HG02840 (cell line): ENCODE data around the gene SRSF6.
A peak's percentile ranks its signal among the peaks of the same experiment; 100 is the strongest.
"Not testable (repeated sequence)": the region's sequence is repeated elsewhere in the genome, so short reads cannot be mapped to it uniquely, and the experiment has no call there.

ENCODE experiments used
- ATAC-seq: cut with Tn5 transposase; IDR thresholded peaks from one replicate; pipeline ENCODE4 v1.9.1; 2021; ENCODE audit warnings: mild to moderate bottlenecking, moderate library complexity, moderate number of reproducible peaks; ENCODE audit not compliant: unreplicated experiment, low FRiP score

SRSF6 gene

GRCh38 chr20:43448431-43448747 is 9.3 kb upstream of the SRSF6 start:
- not testable (repeated sequence) for ATAC-seq

GRCh38 chr20:43448748-43449535 is 8.8 kb upstream of the SRSF6 start:
- no peak for ATAC-seq

DNA sequence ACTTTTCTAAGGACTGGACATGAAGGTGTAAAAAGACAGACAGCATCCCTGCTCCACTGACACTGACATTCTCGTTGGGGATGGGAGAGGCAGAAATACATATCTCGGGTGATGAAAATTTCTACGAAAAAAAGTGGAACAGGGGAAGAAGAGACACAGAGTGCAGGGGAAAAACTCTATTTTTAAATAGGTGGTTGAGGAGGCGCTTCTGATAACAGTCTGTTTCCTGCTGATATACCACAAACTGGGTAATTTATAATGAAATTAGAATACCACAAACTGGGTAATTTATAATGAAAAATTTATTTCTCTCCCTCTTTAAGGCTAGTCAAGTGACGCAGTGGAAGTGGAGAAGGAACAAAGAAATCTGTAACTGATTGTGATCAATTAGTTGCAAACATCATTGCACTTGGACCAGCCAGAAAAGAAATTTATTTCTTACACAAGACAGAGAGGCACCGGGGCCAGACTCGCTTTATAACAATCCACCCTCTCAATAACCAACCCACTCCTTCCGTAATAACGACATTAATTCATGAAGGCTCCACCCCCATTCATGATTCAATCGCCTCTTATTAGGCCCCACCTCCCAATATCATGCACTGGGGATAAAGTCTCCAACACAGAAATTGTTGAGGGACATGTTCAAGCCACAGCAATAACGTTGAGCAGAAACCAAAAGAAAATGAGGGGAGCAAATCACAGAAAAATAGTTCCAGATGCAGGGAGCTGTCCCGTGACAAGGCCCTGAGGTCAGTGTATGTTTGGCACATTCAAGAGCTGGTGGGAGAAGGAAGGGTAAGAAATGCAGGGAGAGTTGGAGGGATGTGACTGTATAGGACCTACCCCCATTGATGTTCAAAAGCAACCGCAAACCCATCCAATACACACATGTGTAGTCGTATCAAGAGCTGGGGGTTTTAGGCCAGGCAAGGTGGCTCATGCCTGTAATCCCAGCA is 6.6 kb upstream of the SRSF6 start:
- no peak for ATAC-seq

- ATAC-seq: no peak
These were observed 5.1 kb upstream of the SRSF6 start for GRCh38 chr20:43452404-43453126.

DNA sequence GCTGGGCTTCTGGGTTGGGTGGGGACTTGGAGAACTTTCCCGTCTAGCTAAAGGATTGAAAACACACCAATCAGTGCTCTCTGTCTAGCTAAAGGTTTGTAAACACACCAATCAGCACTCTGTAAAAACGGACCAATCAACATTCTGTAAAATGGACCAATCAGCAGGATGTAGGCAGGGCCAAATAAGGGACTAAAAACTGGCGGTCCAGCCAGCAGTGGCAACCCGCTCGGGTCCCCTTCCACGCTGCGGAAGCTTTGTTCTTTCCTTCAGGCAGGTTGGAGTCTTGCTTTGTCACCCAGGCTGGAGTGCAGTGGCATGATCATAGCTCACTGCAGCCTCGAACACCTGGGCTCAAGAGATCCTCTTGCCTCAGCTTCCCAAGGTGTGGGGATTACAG is 1.4 kb upstream of the SRSF6 start:
- ATAC-seq: not testable (repeated sequence)

DNA sequence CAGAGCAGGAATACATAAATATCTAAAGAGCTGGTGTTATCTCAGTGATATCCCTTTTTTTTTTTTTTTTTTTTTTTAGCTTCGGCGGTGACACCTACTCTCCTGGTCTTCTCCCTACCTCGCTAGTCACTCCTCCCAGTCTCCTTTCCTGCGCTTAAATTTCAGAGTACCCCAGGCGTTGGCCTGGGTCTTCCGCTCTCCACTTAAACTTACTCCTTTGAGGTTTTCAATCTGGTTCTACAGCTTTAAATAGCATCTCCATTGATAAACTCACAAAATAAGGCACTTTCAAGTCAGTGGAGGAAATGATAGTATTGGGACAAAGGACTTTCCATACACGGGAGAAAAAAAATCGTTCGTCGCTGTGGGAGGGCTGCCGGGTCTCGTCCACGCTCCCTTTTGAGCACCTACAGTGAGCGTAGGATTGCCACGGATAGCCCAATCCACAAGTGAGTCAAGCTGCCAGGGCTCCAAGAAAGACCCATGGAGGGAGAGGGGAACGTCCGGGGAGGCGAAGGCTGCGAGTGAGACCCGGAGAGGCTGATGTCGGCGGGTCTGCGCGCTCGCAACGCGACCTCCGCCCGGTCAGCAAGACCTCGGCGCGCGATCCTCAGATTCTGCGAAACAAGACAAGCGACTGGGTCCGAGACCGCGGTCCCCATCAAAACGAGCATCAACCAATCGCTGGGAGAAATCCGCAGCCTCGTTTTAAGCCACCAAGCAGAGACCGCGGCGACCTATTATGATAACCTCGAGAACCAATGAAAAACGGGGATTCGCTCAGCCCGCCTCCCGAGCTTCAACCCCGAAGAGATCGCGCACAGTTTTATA is 672 bp upstream of the SRSF6 start:
- ATAC-seq: peak; percentile 86

GRCh38 chr20:43458422-43458924 is 777 bp downstream of the SRSF6 start:
- ATAC-seq: no peak

DNA sequence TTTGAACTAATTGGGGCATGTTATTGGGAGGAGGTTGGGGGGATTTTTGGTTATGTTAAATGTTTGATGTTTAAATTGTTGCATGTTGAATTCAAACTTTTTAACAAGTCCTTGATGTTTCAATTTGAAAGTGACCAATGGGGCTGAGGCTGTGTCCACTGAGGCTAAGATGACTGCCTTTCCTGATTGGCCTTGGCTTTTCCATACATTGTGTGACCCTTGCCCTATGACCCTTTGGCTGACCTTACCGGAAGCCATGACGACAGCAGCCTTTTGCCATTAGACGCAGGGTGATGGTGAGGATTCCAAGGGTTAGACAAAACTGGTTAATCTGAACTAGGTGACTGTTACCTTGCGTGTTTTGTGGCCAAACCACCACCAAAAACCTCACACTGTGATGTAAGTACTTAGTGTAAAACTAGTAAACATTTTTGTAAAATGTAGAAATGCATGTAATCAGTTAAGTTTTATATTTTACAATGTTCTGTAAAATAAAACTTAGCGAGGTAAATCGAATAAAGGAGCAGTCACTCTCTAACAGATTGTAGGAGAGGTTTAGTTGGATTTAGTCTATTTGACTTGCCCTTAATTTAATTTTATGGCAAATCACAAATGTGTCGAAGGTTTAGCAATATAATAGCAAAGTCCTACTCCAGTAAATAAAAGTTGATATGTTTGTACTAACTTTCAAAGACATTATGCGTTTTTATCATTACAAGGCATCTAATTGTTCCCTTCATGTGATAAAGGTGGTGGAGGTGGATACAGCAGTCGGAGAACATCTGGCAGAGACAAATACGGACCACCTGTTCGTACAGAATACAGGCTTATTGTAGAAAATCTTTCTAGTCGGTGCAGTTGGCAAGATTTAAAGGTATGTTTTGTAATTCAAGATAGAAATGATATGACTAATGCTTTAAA is 1.6 kb downstream of the SRSF6 start:
- no peak for ATAC-seq

- ATAC-seq: no peak
These were observed 2.6 kb downstream of the SRSF6 start for GRCh38 chr20:43460172-43460829.

- no peak for ATAC-seq
These were observed 3.1 kb downstream of the SRSF6 start for GRCh38 chr20:43460830-43461200.

GRCh38 chr20:43461894-43462659 is 4.4 kb downstream of the SRSF6 start:
- ATAC-seq: no peak

DNA sequence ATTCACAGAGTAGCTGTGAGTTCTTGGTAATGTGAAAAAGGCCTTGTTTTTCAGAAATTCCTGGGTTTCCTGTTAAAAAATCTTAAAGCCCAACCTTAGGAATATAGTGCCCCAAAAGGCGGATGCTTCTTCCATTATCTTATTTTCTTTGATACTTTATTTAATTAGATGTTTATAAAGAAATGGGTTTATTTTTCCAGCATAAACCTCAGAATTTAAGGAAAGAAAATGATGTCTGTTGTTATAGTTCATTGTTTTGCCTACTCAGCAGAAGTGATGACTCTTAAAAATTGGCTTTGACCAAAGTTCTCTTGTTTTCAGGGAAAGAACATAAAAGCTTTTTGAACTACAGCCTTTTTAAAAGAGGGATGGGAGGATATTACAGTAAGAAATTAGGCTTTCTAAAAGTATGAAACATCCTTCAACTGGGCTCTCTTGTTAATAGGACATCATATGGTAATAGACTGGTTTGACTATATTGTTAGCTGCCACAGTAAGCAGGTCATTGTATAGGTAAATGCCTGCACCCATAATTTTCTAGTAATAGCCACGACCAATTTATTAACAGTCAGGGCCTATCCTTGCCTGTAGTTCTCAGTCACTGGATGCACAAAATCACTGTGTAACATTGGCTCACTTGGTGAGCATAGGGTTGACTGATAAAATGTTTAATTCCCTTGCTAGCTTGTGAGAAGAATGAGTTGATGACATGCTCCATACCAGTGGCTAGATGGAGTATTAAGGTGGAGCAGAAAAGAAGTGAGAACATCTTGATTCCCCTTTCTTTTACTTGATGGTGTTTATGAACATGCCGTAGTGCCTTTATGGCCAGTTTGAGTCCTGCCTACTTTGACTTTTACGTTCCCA is 5.2 kb downstream of the SRSF6 start:
- no peak for ATAC-seq

DNA sequence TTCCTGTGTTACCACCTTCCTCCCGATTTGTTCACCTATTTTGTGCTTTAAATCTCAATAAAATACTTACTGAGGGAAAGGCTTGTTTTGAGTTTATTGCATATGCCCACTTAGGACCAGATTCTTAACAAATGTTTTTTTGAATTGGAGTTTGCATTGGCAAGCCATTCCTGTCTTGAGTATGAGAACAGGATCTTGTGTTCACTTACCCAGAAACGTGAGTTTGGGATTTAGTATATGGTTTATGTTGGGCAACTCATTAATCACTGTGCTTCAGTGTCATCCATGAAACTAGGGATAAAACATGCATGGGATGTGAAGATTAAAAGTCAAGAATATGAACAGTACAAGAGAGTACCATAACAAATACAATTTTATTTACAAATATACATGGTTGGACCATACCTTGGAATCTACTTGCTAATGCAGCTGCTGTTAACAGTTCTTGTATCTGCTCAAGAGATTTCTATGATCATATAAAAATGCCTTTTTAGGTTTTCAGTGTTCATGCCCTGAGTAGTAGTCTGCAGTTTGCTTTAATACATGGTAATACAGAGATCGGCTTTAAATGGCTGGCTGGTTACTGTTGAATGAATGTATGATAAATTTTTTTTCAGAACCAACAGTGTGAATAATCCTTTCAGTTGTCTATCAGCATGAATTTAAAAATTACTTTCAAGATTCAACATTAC is 6.0 kb downstream of the SRSF6 start:
- ATAC-seq: no peak

- ATAC-seq: no peak
These were observed 6.6 kb downstream of the SRSF6 start for GRCh38 chr20:43464219-43464790.

DNA sequence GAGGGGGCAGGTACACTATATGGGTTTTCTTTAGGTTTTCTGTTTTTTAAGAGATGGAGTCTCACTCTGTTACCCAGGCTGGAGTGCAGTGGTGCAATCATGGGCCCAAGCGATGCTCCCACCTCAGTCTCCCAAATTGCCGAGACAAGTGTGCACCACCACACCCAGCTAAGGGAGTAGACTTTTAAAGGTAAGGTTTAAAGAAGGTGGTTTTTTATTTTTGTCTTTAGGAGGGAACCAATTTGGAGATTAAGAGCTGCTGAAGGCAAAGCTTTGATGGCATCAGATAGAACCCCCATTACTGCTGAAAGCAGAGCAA is 7.9 kb downstream of the SRSF6 start:
- no peak for ATAC-seq

DNA sequence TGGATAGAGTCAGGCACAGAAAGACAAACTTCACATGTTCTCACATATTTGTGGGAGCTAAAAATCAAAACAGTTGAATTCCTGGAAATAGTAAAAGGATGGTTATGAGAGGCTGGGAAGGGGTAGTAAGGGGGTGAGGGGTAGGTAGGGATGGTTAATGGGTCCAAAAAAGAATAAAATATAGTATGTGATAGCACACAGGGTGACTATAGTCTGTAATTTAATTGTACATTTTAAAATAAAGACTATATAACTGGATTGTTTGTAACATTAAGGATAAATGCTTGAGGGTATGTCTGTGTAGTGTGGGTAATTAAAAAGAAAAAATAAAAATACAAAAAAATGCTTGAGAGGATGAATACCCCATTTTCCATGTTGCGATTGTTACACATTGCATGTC is 9.9 kb downstream of the SRSF6 start:
- no peak for ATAC-seq
